ENCODE results near the gene FOXJ3. TPM values are rescaled to one million over a fixed set of nuclear protein-coding genes. Genes with fewer than 3 reads are reported as not detected.

Gene FOXJ3
- total RNA-seq, 4 donors from 2014 or later = 31.2 to 88.4 (median 81.5) TPM

GRCh38 chr1:42168763-42169162, 166.3 kb downstream of the FOXJ3 start:
- no peaks in the 10 kb centered on the region for H3K9me3 ChIP-seq
- no peak for TF ChIP-seq CTCF (IDR thresholded peaks at IDR 0.05)
- no peak for DNase-seq
- intact Hi-C loops (cut with DNase I; ENCODE audit: low total_unique reads) = no loop called here
- no peaks in the 10 kb centered on the region for H3K4me1 ChIP-seq
- H3K36me3 ChIP-seq = no peaks in the 10 kb centered on the region
- H3K27ac ChIP-seq = no peak overlapping the region
- no peaks in the 10 kb centered on the region for H3K27me3 ChIP-seq
- no peak overlapping the region for H3K4me3 ChIP-seq

GRCh38 chr1:42168391-42168670, 166.7 kb downstream of the FOXJ3 start:
- no peaks in the 10 kb centered on the region for H3K4me1 ChIP-seq
- H3K36me3 ChIP-seq = no peaks in the 10 kb centered on the region
- intact Hi-C loops (cut with DNase I; ENCODE audit: low total_unique reads) = no loop called here
- DNase-seq = no peak
- H3K4me3 ChIP-seq = no peak overlapping the region
- TF ChIP-seq CTCF (IDR thresholded peaks at IDR 0.05) = no peak
- no peak for TF ChIP-seq POLR2A (IDR thresholded peaks at IDR 0.05)
- no peak overlapping the region for H3K27ac ChIP-seq
- H3K9me3 ChIP-seq = no peaks in the 10 kb centered on the region
- no peaks in the 10 kb centered on the region for H3K27me3 ChIP-seq

GRCh38 chr1:42167611-42168390, 167.2 kb downstream of the FOXJ3 start:
- Histone ChIP-seq H3K27ac (no peak overlapping the region), H3K9me3 (no peaks in the 10 kb centered on the region), H3K27me3 (no peaks in the 10 kb centered on the region), H3K4me3 (no peak overlapping the region), H3K4me1 (no peaks in the 10 kb centered on the region), H3K36me3 (no peaks in the 10 kb centered on the region)
- DNase-seq = no peak
- no peak for TF ChIP-seq POLR2A (IDR thresholded peaks at IDR 0.05)
- TF ChIP-seq CTCF (IDR thresholded peaks at IDR 0.05) = no peak
- intact Hi-C loops (cut with DNase I; ENCODE audit: low total_unique reads) = no loop called here

GRCh38 chr1:42165511-42166210, 169.4 kb downstream of the FOXJ3 start:
- no peak overlapping the region for H3K27ac ChIP-seq
- intact Hi-C loops (cut with DNase I; ENCODE audit: low total_unique reads) = no loop called here

More at GRCh38 chr1:42165511-42166210, 169.4 kb downstream of the FOXJ3 start:
- no peak for DNase-seq
- no peaks in the 10 kb centered on the region for H3K9me3 ChIP-seq
- no peak overlapping the region for H3K4me3 ChIP-seq
- no peaks in the 10 kb centered on the region for H3K27me3 ChIP-seq
- no peak for TF ChIP-seq CTCF (IDR thresholded peaks at IDR 0.05)
- no peak for TF ChIP-seq POLR2A (IDR thresholded peaks at IDR 0.05)
- no peaks in the 10 kb centered on the region for H3K4me1 ChIP-seq
- no peaks in the 10 kb centered on the region for H3K36me3 ChIP-seq

Measured in uterus (tissue), 4 donors.